ENCODE results near the gene SCO2. TPM values are rescaled to one million over a fixed set of nuclear protein-coding genes. Genes with fewer than 3 reads are reported as not detected.

The SCO2 gene
- total and polyA plus RNA-seq, 2 of the 13 experiments (the other 11 are each of a cell fraction or from before 2014, with no cell fraction given) = 0.32 to 3.7 TPM

DNA sequence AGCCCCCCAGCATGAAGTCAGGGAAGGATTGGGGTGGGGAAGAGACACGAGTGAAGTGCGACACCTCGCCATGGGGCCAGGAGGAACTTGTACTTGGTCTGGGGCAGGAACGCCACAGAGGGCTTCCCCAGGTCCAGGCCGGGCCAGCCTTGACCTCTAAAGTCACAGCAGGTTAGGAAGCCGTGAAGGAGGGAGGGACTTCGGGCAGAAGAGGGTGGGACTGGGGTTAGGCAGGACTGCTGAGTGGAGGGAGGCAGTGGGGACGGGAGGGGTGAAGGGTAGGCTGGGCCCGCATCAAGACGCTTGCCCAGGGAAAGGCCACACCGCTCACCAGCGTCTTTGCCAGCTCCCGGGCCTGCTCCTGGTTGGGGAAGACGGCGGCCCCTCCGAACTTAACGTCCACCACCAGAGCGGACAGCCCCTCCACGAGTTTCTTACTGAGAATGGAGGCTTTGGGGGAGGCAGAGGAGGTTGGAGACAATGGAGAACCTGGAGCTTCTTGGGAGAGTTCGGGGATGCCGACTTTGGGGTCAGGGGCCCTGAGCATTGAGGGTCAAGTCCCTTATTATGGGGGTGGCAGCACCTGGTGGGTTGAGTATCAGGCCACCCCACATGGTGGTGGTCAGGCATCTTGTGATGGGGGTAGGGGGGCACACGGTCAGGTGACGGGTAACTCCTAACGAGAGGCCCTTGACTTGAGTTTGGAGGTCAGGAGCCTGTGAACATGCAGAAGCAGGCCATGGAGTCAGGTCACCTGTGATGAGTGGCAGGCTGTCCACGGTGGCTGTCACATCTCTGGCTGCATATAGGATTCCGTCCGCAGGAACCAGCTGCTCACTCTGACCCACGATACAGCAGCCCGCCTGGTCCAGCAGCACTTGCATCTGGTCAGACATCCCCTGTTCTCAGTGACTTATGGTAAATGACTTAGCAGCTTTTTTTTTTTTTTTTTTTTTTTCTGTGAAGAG lies 1.7 kb upstream of the SCO2 start (continued):
- TF ChIP-seq, protein P1, sequence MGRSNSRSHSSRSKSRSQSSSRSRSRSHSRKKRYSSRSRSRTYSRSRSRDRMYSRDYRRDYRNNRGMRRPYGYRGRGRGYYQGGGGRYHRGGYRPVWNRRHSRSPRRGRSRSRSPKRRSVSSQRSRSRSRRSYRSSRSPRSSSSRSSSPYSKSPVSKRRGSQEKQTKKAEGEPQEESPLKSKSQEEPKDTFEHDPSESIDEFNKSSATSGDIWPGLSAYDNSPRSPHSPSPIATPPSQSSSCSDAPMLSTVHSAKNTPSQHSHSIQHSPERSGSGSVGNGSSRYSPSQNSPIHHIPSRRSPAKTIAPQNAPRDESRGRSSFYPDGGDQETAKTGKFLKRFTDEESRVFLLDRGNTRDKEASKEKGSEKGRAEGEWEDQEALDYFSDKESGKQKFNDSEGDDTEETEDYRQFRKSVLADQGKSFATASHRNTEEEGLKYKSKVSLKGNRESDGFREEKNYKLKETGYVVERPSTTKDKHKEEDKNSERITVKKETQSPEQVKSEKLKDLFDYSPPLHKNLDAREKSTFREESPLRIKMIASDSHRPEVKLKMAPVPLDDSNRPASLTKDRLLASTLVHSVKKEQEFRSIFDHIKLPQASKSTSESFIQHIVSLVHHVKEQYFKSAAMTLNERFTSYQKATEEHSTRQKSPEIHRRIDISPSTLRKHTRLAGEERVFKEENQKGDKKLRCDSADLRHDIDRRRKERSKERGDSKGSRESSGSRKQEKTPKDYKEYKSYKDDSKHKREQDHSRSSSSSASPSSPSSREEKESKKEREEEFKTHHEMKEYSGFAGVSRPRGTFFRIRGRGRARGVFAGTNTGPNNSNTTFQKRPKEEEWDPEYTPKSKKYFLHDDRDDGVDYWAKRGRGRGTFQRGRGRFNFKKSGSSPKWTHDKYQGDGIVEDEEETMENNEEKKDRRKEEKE (IDR thresholded peaks at IDR 0.05) = no peak
- TF ChIP-seq NFE2L1 (CRISPR knock-in tag; IDR thresholded peaks at IDR 0.05; ENCODE audit: borderline replicate concordance) = no peak
- TF ChIP-seq ZNF704 (CRISPR knock-in tag; IDR thresholded peaks at IDR 0.05; ENCODE audit: borderline replicate concordance) = peak; percentile 25; the same call in 1 of the 2 replicates
- TF ChIP-seq, protein P2, sequence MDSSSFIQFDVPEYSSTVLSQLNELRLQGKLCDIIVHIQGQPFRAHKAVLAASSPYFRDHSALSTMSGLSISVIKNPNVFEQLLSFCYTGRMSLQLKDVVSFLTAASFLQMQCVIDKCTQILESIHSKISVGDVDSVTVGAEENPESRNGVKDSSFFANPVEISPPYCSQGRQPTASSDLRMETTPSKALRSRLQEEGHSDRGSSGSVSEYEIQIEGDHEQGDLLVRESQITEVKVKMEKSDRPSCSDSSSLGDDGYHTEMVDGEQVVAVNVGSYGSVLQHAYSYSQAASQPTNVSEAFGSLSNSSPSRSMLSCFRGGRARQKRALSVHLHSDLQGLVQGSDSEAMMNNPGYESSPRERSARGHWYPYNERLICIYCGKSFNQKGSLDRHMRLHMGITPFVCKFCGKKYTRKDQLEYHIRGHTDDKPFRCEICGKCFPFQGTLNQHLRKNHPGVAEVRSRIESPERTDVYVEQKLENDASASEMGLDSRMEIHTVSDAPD (CRISPR knock-in tag; IDR thresholded peaks at IDR 0.05) = no peak
- TF ChIP-seq ZNF607 (CRISPR knock-in tag; IDR thresholded peaks at IDR 0.05; ENCODE audit: borderline replicate concordance) = 0 out of 2 replicates have a peak, but pooled peaks have one; percentile 1
- TF ChIP-seq ARID2 (CRISPR knock-in tag; IDR thresholded peaks at IDR 0.05; ENCODE audit: borderline replicate concordance) = 0 out of 2 replicates have a peak, but pooled peaks have one; percentile 54
- TF ChIP-seq NR3C1 (CRISPR knock-in tag; IDR thresholded peaks at IDR 0.05) = no peak
- TF ChIP-seq, protein P3, sequence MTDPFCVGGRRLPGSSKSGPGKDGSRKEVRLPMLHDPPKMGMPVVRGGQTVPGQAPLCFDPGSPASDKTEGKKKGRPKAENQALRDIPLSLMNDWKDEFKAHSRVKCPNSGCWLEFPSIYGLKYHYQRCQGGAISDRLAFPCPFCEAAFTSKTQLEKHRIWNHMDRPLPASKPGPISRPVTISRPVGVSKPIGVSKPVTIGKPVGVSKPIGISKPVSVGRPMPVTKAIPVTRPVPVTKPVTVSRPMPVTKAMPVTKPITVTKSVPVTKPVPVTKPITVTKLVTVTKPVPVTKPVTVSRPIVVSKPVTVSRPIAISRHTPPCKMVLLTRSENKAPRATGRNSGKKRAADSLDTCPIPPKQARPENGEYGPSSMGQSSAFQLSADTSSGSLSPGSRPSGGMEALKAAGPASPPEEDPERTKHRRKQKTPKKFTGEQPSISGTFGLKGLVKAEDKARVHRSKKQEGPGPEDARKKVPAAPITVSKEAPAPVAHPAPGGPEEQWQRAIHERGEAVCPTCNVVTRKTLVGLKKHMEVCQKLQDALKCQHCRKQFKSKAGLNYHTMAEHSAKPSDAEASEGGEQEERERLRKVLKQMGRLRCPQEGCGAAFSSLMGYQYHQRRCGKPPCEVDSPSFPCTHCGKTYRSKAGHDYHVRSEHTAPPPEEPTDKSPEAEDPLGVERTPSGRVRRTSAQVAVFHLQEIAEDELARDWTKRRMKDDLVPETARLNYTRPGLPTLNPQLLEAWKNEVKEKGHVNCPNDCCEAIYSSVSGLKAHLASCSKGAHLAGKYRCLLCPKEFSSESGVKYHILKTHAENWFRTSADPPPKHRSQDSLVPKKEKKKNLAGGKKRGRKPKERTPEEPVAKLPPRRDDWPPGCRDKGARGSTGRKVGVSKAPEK (CRISPR knock-in tag; IDR thresholded peaks at IDR 0.05; ENCODE audit: borderline replicate concordance) = peak; percentile 60; the same call in 1 of the 2 replicates
- TF ChIP-seq MAZ (IDR thresholded peaks at IDR 0.05; ENCODE audit: borderline replicate concordance, low read depth, low read length) = no peak
- TF ChIP-seq MAZ (CRISPR knock-in tag; IDR thresholded peaks at IDR 0.05; ENCODE audit: low read depth) = 0 out of 2 replicates have a peak, but pooled peaks have one; percentile 1
- TF ChIP-seq ZSCAN31 (CRISPR knock-in tag; IDR thresholded peaks at IDR 0.05; ENCODE audit: low read depth) = 0 out of 2 replicates have a peak, but pooled peaks have one; percentile 31
- TF ChIP-seq THAP11 (CRISPR knock-in tag; IDR thresholded peaks at IDR 0.05) = peak; percentile 51; the same call in 1 of the 2 replicates
- TF ChIP-seq, protein P4, sequence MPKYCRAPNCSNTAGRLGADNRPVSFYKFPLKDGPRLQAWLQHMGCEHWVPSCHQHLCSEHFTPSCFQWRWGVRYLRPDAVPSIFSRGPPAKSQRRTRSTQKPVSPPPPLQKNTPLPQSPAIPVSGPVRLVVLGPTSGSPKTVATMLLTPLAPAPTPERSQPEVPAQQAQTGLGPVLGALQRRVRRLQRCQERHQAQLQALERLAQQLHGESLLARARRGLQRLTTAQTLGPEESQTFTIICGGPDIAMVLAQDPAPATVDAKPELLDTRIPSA (CRISPR knock-in tag; IDR thresholded peaks at IDR 0.05; ENCODE audit: borderline replicate concordance) = no peak
- no peak for TF ChIP-seq ZNF850 (CRISPR knock-in tag; conservative IDR thresholded peaks at IDR 0.05)
- TF ChIP-seq RXRB (CRISPR knock-in tag; IDR thresholded peaks at IDR 0.05; ENCODE audit: borderline replicate concordance) = peak; percentile 75

All from HepG2 (cell line).